Panc1 (cell line): ENCODE results near the gene SRSF4. TPM values are rescaled to one million over a fixed set of nuclear protein-coding genes. Genes with fewer than 3 reads are reported as not detected.
"Not testable (repeated sequence)": the region's sequence is repeated elsewhere in the genome, so short reads cannot be mapped to it uniquely, and the experiment has no call there.

Experiments used
- ATAC-seq: fragments of 200-7000 bp; cut with Tn5 transposase; 2 replicates; pipeline ENCODE4 v1.9.1; 2020; ENCODE audit warnings: mild to moderate bottlenecking, moderate library complexity
- BruUV-seq: library from RNA; stranded (reverse); fragments of 400-500 nt; replicated peaks from 2 replicates; lab custom pipeline; 2021; lab: Mats Ljungman, UMichigan
- CTCF ChIA-PET: fragments of 300-600 bp; sonication (Branson Sonifier 250); formaldehyde crosslinking; loops from one replicate; lab custom pipeline; 2022; ENCODE audit warnings: antibody characterized with exemption; lab: Charles Lee
- POLR2A ChIA-PET: fragments of 300-600 bp; sonication (Branson Sonifier 250); formaldehyde crosslinking; loops from one replicate; lab custom pipeline; 2022; ENCODE audit warnings: antibody characterized with exemption; lab: Charles Lee
- DNase-seq: peaks from one replicate; pipeline ENCODE4 v3.0.0-alpha.2; 2010; ENCODE audit warnings: low read depth, low spot score
- H3K27ac ChIP-seq: 2 replicates; pipeline ENCODE4 v1.5.1; 2011; ENCODE audit warnings: mild to moderate bottlenecking, low read length, inconsistent platforms
- H3K27me3 ChIP-seq: fragments of 200-500 bp; sonication (Bioruptor generic); 2 replicates; pipeline ENCODE4 v1.6.0; 2014; ENCODE audit warnings: low read length, inconsistent platforms; ENCODE audit not compliant: control insufficient read depth, insufficient read depth
- H3K36me3 ChIP-seq: fragments of 200-500 bp; sonication (Bioruptor generic); 2 replicates; pipeline ENCODE4 v1.5.1; 2014; ENCODE audit warnings: inconsistent platforms, mild to moderate bottlenecking, low read length, moderate library complexity; ENCODE audit not compliant: control insufficient read depth, insufficient read depth
- H3K4me1 ChIP-seq: 2 replicates; pipeline ENCODE4 v1.5.1; 2011; ENCODE audit warnings: inconsistent platforms, mild to moderate bottlenecking, low read length, moderate library complexity; ENCODE audit not compliant: control insufficient read depth, insufficient read depth
- H3K4me3 ChIP-seq, 2 experiments: 2 replicates each; pipeline ENCODE4 v1.5.1; 2011 to 2012; ENCODE audit warnings: low read depth in 2 of 2, low read length in 2 of 2, mild to moderate bottlenecking in 2 of 2, inconsistent platforms in 1 of 2, moderate library complexity in 1 of 2
- H3K9me3 ChIP-seq: fragments of 200-500 bp; sonication (Bioruptor generic); 2 replicates; pipeline ENCODE4 v1.5.1; 2014; ENCODE audit warnings: low read depth, mild to moderate bottlenecking, inconsistent platforms, low read length, moderate library complexity; ENCODE audit not compliant: control insufficient read depth, insufficient read depth
- POLR2AphosphoS5 ChIP-seq: IDR thresholded peaks from 2 replicates; pipeline ENCODE4 v1.6.1; 2012; ENCODE audit warnings: mild to moderate bottlenecking, low read depth, low read length, moderate library complexity
- REST ChIP-seq, 2 experiments: IDR thresholded peaks; 2 replicates each; pipeline ENCODE4 v1.6.1; 2011 to 2012; ENCODE audit warnings: low read depth in 2 of 2, control low read depth in 1 of 2, low read length in 1 of 2, mild to moderate bottlenecking in 1 of 2, moderate library complexity in 1 of 2; ENCODE audit not compliant: insufficient read depth in 1 of 2
- SIN3A ChIP-seq: IDR thresholded peaks from 2 replicates; pipeline ENCODE4 v1.6.1; 2012; ENCODE audit warnings: low read depth, mild to moderate bottlenecking, low read length, moderate library complexity, borderline replicate concordance; ENCODE audit not compliant: insufficient read depth
- TCF7L2 ChIP-seq: IDR thresholded peaks from 2 replicates; pipeline ENCODE4 v1.6.1; 2011; ENCODE audit warnings: mild to moderate bottlenecking, low read depth, low read length, inconsistent platforms
- in situ Hi-C: cut with HindIII; loops from 2 replicates; pipeline ENCODE4 v1.10.0; 2016; ENCODE audit warnings: low sequenced_read_pairs, low pct_unique_long_range_greater_than_20kb
- intact Hi-C: fragments of 100-400 bp; cut with micrococcal nuclease; formaldehyde crosslinking; loops from one replicate; pipeline ENCODE4 v1.10.0; 2022; ENCODE audit not compliant: unreplicated experiment
- total RNA-seq: library from RNA; stranded (reverse); gene quantifications from one replicate; pipeline ENCODE4 v1.2.1, GENCODE V29; 2021; ENCODE audit not compliant: unreplicated experiment
- TF ChIP-seq, protein P1 (sequence below): fragments of 450-650 bp; IDR thresholded peaks from 2 replicates; pipeline ENCODE4 v1.5.1; 2017; ENCODE audit warnings: mild to moderate bottlenecking

SRSF4 gene
- total RNA-seq, 1 experiment from 2014 or later: 77.5 TPM

DNA sequence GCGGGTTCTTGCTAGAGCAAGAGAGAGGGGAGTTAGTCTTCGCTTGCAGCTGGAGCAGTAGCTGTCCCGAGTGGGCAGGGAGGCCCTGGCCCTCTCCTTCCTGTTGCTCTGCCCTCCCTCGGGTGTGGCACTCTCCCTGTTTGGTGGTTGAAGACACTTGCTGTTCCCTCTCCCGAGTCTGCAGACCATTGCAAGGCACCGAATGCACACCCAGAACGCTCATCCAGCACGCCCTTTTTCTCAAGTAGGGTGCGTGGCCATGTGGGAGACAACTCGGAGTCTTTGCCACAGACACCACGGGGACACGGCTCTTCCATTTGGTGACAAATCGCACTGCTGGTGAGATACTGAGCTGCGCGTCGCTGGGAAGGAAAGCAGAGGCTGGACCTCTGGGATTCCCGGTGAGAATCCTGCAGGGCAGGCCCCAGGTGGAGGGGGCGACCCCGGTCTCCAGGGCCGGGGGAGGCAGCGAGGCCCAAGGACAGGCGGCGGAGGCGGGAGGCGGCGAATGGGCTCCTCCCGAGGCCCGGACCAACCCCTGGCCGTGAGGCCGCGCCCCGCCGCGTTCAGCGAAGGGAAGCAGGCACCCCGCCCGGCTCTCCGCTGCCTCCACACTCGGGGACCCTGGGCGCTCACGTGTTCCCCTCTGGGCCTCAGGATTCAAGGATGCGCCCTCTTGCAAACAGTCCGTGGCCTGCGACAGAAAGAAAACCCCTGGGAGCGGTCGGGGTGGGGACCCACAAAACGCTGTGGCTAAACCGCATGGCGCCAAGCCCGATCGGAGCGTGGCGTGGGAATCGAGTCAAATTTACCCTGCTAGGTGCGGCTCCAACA is 47.6 kb downstream of the SRSF4 start:
- intact Hi-C loops (no loop called here), in situ Hi-C loops (no loop called here)
- no peak overlapping the region for H3K4me3 ChIP-seq
- TF ChIP-seq POLR2AphosphoS5: no peak
- no peak for TF ChIP-seq SIN3A
- no peak for TF ChIP-seq TCF7L2
- no peak for TF ChIP-seq REST (IDR thresholded peaks at IDR 0.05; ENCODE audit: insufficient read depth in 1 of 2, low read depth in 2 of 2, low read length in 1 of 2)
- TF ChIP-seq, protein P1, sequence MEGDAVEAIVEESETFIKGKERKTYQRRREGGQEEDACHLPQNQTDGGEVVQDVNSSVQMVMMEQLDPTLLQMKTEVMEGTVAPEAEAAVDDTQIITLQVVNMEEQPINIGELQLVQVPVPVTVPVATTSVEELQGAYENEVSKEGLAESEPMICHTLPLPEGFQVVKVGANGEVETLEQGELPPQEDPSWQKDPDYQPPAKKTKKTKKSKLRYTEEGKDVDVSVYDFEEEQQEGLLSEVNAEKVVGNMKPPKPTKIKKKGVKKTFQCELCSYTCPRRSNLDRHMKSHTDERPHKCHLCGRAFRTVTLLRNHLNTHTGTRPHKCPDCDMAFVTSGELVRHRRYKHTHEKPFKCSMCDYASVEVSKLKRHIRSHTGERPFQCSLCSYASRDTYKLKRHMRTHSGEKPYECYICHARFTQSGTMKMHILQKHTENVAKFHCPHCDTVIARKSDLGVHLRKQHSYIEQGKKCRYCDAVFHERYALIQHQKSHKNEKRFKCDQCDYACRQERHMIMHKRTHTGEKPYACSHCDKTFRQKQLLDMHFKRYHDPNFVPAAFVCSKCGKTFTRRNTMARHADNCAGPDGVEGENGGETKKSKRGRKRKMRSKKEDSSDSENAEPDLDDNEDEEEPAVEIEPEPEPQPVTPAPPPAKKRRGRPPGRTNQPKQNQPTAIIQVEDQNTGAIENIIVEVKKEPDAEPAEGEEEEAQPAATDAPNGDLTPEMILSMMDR: no peak
- H3K27me3 ChIP-seq: no peaks in the 10 kb centered on the region
- no peaks in the 10 kb centered on the region for H3K36me3 ChIP-seq
- DNase-seq (no peak), ATAC-seq (peak; percentile 64)
- no peak overlapping the region for H3K27ac ChIP-seq
- H3K4me1 ChIP-seq: 0 out of 2 replicates have a peak, but pooled peaks cover 4% of the 10 kb centered on the region
- BruUV-seq: no TSS peak
- POLR2A ChIA-PET: no interaction called here
- CTCF ChIA-PET: no interaction called here
- H3K9me3 ChIP-seq: no peaks in the 10 kb centered on the region

GRCh38 chr1:29131056-29131455 is 50.6 kb downstream of the SRSF4 start:
- BruUV-seq, H3K9me3 ChIP-seq, H3K4me1 ChIP-seq, CTCF ChIA-PET, in situ Hi-C loops, DNase-seq, POLR2A ChIA-PET, H3K27me3 ChIP-seq, H3K27ac ChIP-seq, H3K36me3 ChIP-seq, intact Hi-C loops, ATAC-seq, H3K4me3 ChIP-seq: not testable (repeated sequence)

DNA sequence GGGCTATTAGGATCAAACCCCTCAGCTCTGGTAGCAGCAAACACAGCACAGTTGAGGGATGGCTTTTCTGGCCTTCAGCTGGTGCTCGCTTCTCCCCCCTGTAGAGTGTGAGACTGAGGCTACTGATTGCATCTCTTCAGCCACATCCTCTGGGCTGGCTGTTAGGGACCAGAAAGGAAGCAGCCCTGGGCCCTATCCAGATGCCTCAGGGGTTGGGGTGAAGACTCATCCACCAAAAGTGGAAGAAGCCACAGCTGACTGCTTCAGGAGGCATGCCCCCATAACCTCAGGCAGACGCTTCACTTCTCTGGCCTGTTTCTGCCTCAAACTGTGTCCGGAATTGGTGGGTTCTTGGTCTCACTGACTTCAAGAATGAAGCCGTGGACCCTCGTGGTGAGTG is 51.8 kb downstream of the SRSF4 start:
- in situ Hi-C loops (no loop called here), intact Hi-C loops (no loop called here)
- Histone ChIP-seq H3K27ac (no peak overlapping the region), H3K4me1 (0 out of 2 replicates have a peak, but pooled peaks cover 4% of the 10 kb centered on the region), H3K36me3 (no peaks in the 10 kb centered on the region), H3K4me3 (no peak overlapping the region), H3K27me3 (no peaks in the 10 kb centered on the region), H3K9me3 (no peaks in the 10 kb centered on the region)
- ChIA-PET POLR2A (no interaction called here), CTCF (no interaction called here)
- no peak for ATAC-seq
- TF ChIP-seq TCF7L2 (no peak), POLR2AphosphoS5 (no peak), SIN3A (no peak), REST (IDR thresholded peaks at IDR 0.05; ENCODE audit: insufficient read depth in 1 of 2, low read depth in 2 of 2, low read length in 1 of 2) (no peak)
- TF ChIP-seq, protein P1: no peak
- BruUV-seq: no TSS peak
- no peak for DNase-seq
